NCI-H1105 treated with DMSO at 0.1 percent for 48 hours (cell line): ENCODE data around the gene KCTD16.

ENCODE experiments used
- DNase-seq: peaks from one replicate; lab custom pipeline; 2025; lab: John Stamatoyannopoulos, UW

KCTD16 gene

GRCh38 chr5:144463481-144464223 is 293.0 kb downstream of the KCTD16 start:
- no peak for DNase-seq

GRCh38 chr5:144464306-144464705 is 293.6 kb downstream of the KCTD16 start:
- DNase-seq: no peak

DNA sequence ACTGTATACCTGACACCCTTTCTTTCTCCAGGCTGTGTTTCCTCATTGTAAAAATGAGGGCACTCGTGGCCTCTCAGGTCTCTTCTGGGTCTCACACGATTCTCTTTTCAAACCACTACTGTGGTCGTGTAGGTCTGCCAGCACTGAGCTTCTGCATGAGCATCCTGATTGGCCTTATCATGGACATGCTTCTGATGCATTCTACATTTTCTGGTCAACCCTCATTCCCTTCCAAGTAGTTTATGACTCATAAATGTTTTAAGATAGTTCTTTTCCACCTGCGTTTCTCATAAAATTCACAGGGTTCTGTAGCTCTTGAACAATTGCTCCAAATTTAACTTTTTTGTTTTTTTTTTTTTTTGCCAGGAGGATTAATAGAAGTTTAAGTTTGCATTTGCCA is 294.8 kb downstream of the KCTD16 start:
- no peak for DNase-seq

GRCh38 chr5:144467792-144468191 is 297.1 kb downstream of the KCTD16 start:
- peak; percentile 54 for DNase-seq

GRCh38 chr5:144468571-144468970 is 297.9 kb downstream of the KCTD16 start:
- peak; percentile 80 for DNase-seq

GRCh38 chr5:144469106-144469505 is 298.4 kb downstream of the KCTD16 start:
- no peak for DNase-seq

DNA sequence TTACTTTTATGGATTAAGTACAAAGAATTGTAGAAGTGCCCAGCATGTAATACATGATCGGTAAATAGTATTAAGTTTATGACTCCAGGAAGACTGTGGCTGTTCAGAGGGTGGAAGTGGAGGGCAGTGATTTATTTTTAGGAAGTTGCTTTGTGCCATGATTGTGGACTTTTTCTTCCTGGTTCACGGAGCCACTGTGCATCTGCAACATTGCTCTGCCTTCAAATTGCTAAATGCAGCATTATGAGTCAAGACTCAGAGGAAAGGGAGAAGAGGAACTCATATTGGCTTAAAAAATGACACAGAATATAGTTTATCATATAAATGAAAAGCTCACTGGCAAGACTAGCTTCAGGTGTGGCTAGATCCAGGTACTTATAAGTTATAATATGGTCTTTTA is 301.5 kb downstream of the KCTD16 start:
- no peak for DNase-seq

DNA sequence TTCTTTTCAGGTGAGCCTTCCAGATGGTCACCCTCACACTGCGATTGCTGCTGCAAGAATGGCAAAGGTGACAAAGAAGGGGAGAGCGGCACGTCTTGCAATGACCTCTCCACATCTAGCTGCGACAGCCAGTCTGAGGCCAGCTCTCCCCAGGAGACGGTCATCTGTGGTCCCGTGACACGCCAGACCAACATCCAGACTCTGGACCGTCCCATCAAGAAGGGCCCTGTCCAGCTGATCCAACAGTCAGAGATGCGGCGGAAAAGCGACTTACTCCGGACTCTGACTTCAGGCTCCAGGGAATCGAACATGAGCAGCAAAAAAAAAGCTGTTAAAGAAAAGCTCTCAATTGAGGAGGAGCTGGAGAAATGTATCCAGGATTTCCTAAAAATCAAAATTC is 303.0 kb downstream of the KCTD16 start:
- no peak for DNase-seq

- DNase-seq: no peak
Measured at GRCh38 chr5:144478565-144478964, 307.9 kb downstream of the KCTD16 start.

DNA sequence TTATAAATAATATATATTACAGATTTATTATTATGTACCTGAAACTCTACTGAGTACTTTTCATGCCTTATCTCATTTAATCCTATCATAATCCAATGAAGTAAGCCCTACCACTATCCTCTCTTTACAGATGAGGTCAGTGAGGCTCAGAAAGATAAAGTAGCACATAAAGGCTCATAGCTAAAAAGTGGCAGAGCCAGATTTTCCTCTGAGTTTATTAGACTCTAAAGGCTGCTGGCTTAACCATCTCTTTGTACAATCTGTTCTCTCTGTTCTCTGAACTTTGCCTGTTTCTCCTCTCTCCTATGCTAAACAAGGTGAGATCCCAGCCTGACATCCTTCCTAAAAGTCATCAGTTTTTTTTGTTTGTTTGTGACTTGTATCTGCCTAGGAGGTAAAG is 311.2 kb downstream of the KCTD16 start:
- DNase-seq: no peak

- no peak for DNase-seq
Measured at GRCh38 chr5:144484124-144484897, 313.6 kb downstream of the KCTD16 start.

- no peak for DNase-seq
Measured at GRCh38 chr5:144485540-144485939, 314.9 kb downstream of the KCTD16 start.

DNA sequence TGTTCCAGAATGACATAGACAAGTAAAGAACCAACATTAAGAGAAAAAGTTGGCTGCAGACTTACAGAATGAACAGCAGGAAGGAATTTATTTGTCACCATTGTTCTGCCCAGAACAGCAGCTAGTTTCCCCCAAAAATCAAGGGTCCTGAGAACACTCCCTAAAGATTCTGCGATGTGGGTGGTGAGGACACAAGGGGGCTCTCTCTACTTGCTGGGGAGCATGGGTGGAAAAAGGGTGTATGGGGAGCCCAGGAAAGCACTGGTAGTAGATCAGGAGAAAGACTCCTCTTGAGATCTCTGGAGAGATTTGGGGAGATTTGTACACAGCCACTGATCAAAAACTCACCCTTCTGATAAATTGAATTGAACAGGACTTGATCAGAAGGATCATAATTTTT is 316.5 kb downstream of the KCTD16 start:
- no peak for DNase-seq

- DNase-seq: no peak
Measured at GRCh38 chr5:144487761-144488160, 317.1 kb downstream of the KCTD16 start.

GRCh38 chr5:144503123-144503522 is 332.4 kb downstream of the KCTD16 start:
- no peak for DNase-seq

DNA sequence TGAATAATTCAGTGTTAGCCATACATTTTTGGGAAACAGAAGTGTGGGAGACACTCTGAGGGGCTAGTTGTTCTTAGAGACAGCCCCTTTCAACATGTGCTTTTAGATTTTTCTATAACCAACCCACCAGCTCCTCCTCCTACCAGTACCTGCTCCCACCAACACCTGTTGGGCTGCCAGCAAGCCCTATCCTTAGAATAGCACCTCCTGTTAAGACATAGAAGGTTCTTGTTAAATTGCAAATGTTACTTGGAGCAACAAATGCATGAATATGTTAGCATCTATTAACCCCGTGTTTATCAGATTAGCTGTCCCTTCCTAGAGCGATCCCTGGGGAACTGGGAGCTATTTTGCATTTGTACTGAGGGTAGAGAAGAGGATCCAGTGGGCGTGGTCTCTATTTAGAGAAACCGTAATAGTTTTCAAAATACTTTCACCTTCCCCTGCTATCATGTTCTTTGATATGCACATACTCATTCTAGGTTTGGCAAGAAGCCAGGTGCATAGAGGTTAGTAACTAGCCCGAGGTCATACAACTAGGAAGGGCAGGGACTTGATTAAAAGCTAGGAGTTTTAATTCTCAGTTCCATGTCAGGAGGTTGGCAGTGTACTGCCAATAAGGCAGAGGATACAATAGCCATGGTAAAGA is 334.4 kb downstream of the KCTD16 start:
- peak; percentile 12 for DNase-seq

DNA sequence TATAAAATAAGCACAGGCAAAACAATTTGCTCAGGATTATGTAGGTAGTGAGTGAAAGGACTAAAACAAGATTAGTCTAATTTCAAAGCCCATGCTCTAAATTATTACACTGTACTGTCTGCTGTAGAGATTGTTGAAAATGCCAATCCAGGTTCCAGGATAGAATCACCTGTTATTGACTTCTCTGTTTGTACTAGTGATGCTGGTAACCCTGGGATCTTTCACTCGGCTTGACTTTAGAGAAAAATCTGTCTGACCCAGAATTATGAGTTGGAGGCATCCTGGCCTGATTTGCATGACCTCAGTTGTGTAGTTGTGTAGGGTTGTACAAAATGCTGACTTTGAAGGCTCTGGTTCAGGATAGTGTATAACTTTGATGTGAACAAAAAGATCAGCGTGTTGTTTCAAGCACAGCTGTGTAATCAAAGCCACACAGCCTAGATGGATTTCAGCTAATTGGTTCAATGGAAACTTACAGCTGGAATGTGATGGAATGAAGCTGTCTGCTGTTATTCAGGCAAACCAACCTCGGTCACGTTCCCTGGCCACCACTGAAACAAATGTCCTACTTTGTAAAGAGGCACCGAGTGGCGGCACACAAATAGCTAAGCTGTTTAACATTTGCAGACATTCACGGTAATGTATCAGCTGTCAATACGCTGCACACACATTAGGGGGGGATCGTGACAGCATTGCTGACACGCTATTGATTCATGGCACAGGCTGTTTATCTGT is 340.3 kb downstream of the KCTD16 start:
- DNase-seq: no peak

DNA sequence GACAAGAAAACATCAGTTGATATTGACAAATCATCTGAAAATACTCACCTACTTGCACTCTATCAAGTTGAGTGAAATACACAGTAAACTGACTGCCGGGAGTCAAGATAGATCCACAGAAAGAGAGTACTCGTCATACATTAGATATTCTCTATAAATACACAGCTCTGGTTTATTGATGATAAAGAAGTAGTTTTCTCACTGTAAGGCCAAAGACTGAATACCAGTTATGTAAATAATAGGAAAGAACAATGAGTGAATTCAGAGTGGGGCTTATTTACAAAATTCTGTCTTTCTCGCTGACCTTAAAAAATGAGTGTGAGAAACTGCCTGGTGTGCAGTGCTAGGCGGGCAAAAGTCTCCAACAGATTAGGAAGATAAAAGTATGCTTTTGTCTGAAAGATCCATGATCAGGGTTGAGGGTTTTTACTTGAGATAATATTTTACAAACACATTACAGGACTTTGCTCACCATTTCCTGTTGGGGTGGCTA is 341.0 kb downstream of the KCTD16 start:
- no peak for DNase-seq

- no peak for DNase-seq
Measured at GRCh38 chr5:144522698-144523097, 352.0 kb downstream of the KCTD16 start.

- no peak for DNase-seq
Measured at GRCh38 chr5:144525000-144525399, 354.3 kb downstream of the KCTD16 start.

GRCh38 chr5:144531188-144531587 is 360.5 kb downstream of the KCTD16 start:
- DNase-seq: no peak
